Hematopoietic multipotent progenitor cell treated with erythropoietin and hydrocortisone succinate and interleukin-3 and kit ligand, for 4 days (in vitro differentiated cells): ENCODE measurements around the gene DOCK11.
"Not testable (repeated sequence)": the region's sequence is repeated elsewhere in the genome, so short reads cannot be mapped to it uniquely, and the experiment has no call there.

Experiments
- DNase-seq: peaks from one replicate; pipeline ENCODE4 v3.0.0-alpha.2; 2015

The DOCK11 gene

GRCh38 chrX:118714521-118714920, 218.9 kb downstream of the DOCK11 start:
- no peak for DNase-seq

- DNase-seq = not testable (repeated sequence)
These were observed 220.3 kb downstream of the DOCK11 start for GRCh38 chrX:118715917-118716316.

GRCh38 chrX:118716833-118717232, 221.2 kb downstream of the DOCK11 start:
- DNase-seq = not testable (repeated sequence)

DNA sequence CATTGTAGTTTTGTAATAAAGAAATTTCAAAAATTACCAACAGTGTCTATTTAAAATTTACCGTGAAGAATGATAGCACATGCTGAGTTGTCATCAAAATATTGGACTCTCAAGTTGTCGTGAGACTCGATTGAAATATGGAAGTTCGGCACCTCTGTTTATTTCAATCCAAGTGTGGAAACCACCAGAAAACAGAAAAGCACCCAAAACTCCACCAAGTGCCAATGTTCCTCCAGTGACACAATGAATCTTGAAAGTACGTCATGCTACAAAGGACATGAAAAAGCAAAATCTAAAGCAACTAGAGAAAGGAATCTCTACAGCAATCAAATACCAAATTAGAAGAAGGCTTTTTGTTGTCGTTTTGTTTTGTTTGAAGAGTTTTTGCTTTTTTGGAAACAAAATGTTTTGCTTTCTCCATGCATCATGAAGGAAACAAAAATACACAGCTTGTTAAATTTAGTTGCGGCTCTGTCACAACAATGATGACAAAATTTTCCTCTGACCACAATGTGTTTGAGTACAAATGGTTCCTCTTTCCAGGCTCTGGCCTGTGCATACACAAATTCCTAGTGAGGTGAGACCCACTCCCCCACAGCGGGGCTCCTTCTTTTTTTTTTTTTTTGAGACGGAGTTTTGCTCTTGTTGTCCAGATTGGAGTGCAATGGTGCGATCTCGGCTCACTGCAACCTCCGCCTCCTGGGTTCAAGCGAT, 222.2 kb downstream of the DOCK11 start:
- DNase-seq = peak; percentile 63

DNA sequence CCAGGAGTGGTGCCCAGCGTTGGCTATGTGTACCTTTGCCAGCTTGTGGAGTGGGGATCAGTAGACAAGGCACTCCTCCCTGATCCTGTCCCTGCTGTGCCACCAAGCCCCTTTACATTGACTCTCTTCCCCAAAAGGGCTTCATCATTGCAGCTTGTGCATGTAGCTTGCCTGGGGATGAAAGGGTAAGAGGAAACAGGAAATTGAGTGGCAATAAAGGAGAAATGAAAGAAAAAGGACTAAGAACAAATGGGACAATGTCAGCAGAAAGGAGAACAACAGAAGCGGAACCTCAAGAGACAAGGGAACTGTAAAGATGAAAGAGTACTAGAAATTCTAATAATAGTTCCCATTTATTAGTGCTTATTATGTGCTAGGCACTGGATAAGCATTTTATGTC, 223.1 kb downstream of the DOCK11 start:
- DNase-seq = peak; percentile 34

- DNase-seq = no peak
These were observed 224.6 kb downstream of the DOCK11 start for GRCh38 chrX:118720058-118720707.

GRCh38 chrX:118723376-118723775, 227.8 kb downstream of the DOCK11 start:
- no peak for DNase-seq

GRCh38 chrX:118724365-118724764, 228.8 kb downstream of the DOCK11 start:
- DNase-seq = peak; percentile 15

DNA sequence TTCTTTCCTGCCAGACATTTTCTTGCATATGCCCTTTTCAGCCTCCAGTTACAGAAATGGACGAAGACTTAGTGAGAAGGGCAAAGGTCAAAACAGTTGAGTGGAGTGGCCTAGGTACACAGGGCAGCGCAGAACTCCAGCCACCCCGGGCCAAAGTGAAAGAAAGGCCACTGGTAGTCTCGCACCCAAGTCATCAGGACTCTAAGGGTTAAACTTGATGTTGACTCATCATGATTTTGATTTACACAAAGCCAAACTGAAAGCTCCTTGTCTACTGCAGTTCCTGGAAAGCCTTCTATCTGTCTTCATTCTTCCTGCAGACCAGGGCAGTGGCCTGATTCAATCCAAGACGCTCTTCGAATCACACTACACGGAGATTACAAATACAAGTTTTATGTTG, 229.2 kb downstream of the DOCK11 start:
- peak; percentile 36 for DNase-seq

GRCh38 chrX:118726396-118726795, 230.8 kb downstream of the DOCK11 start:
- peak; percentile 19 for DNase-seq

GRCh38 chrX:118726887-118727685, 231.5 kb downstream of the DOCK11 start, which contains the start of gene IL13RA1:
Gene IL13RA1 (plus strand): TSS chrX:118727606. CDS start chrX:118727639, 33 bp downstream.
- DNase-seq = peak; percentile 41

DNA sequence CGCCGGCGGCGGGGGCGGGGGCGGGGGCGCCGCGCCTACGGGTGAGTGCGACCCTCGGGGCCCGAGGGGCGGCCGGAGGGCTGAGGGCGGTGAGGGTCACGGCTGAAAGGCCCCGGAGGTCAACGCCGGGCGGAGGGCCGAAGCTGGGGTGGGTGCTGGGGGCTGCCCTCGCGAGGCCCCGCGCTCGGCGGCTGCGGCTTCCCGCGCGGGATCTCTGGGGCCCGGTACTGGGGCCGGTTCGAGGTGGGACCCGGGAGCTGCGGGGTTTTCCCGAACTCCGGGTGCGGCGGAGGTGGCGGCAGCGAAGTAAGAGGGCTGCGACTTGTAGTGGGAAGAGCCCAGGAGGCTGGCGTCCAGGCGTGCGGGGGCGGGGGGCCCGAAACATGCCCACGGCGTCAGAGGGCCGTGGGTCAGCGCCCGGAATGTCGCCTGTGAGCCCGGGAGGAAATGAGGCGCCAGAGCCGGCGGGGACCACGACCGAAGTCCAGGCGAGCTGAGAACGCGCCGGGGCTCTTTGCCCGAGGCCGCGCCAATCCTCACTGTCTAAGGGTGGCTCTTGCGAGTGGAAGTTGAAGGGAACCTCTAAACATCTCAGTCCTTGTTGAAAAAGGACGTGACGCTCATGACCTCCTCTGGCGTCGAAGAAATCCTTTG, 232.2 kb downstream of the DOCK11 start:
- no peak for DNase-seq

DNA sequence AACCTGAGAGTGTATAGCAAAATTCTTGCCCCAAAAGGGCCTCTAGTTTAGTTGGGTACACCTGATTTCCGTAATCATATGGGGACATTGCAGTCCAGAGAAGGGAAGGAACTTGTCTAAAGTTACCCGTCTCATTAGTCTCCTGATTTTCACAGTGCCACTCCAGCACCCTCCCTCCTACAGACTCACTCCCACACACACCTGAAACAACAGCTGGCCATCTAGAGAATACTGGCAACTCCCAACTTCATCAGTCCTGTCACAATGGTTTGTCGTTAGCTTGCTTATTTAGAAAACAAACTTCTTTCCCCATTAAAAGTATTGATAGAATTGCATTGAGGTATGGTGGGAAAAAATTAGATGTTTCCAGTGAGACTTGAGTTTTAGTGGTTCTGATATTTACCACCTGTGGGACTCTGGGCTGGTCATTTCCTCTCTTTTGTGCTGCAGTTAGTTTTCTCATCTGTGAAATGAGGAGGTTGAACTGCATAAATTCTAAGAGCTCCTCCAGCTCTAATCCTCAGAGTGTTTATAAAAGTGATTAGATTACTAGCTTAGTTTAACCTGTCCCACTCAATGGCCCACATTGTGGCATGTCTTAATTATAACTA, 233.5 kb downstream of the DOCK11 start:
- no peak for DNase-seq

DNA sequence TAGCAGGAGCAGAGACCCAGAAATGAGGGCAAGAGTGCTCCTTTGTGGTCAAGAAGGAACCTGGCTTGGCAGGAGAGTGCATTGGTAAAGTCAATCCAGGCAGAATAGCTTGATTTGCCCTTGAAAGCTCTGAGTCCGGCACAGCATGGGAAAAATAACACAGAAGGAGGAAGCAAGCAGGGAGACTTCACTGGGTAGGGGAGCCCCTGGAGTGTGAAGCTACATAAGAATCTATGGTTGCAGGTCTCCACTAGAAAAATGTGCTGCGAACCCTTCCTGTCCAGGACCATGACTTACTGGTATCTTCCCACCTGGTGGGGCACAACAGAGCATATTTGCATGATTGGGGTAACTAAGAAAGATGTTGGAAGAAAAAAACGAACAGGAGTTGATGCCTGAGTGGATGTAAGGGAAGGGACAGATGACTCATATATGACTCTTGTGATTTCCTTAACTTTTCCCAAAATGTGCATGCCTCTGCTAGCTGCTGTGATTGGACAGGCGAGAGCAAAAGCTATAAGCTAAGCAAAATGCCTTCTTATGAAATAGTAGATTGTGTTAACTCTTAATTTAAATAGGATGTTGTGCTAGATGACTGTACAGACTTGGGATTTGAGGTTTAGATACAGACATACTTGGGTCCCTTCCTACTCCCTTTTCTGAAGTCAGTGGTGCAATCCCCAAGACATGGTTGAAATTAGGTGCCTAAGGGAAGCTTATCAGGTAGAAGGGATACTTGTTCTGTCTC, 235.1 kb downstream of the DOCK11 start:
- DNase-seq = no peak

DNA sequence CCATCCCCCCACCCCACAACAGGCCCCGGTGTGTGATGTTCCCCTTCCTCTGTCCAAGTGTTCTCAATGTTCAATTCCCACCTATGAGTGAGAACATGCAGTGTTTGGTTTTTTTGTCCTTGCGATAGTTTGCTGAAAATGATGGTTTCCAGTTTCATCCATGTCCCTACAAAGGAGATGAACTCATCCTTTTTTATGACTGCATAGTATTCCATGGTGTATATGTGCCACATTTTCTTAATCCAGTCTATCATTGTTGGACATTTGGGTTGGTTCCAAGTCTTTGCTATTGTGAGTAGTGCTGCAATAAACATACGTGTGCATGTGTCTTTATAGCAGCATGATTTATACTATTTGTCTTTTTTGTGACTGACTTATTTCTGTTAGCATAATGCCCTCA, 236.9 kb downstream of the DOCK11 start:
- not testable (repeated sequence) for DNase-seq

DNA sequence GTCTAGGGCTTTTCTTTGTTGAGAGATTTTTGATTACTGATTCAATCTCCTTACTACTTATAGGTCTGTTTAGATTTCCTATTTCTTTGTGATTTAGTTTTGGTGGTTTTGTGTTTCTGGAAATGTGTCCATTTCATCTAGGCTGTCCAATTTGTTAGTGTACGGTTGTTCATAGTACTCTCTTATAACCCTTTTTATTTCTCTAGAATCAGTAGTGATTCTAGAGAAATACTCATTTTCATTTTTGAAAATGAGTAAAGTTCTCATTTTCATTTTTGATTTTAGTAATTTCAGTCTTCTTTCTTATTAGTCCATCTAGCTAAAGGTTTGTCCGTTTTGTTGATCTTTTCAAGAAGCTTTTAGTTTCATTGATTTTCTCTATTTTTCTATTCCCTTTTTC, 239.3 kb downstream of the DOCK11 start:
- no peak for DNase-seq
